ENCODE results near the gene DBX2.
A peak's percentile ranks its signal among the peaks of the same experiment; 100 is the strongest.
"Not testable (repeated sequence)": the region's sequence is repeated elsewhere in the genome, so short reads cannot be mapped to it uniquely, and the experiment has no call there.

DBX2 gene

GRCh38 chr12:45010059-45010458 lies 40.8 kb downstream of the DBX2 start:
- peak; percentile 1 for DNase-seq (ENCODE audit: low read depth)

- no peak for DNase-seq (ENCODE audit: low read depth)
Measured at GRCh38 chr12:45008211-45008610, 42.7 kb downstream of the DBX2 start.

- DNase-seq (ENCODE audit: low read depth) = no peak
Measured at GRCh38 chr12:44999355-44999754, 51.5 kb downstream of the DBX2 start.

GRCh38 chr12:44993161-44993560 lies 57.7 kb downstream of the DBX2 start:
- no peak for DNase-seq (ENCODE audit: low read depth)

- not testable (repeated sequence) for DNase-seq (ENCODE audit: low read depth)
Measured at GRCh38 chr12:44984863-44985262, 66.0 kb downstream of the DBX2 start.

GRCh38 chr12:44979918-44980317 lies 71.0 kb downstream of the DBX2 start:
- DNase-seq (ENCODE audit: low read depth) = no peak

GRCh38 chr12:44976246-44976645 lies 74.7 kb downstream of the DBX2 start:
- no peak for DNase-seq (ENCODE audit: low read depth)

- DNase-seq (ENCODE audit: low read depth) = no peak
Measured at GRCh38 chr12:44972746-44973421, 78.0 kb downstream of the DBX2 start.

GRCh38 chr12:44968965-44969364 lies 81.9 kb downstream of the DBX2 start:
- no peak for DNase-seq (ENCODE audit: low read depth)
